ENCODE measurements around the gene ABCA8.
"Not testable (repeated sequence)": the region's sequence is repeated elsewhere in the genome, so short reads cannot be mapped to it uniquely, and the experiment has no call there.

Gene ABCA8

DNA sequence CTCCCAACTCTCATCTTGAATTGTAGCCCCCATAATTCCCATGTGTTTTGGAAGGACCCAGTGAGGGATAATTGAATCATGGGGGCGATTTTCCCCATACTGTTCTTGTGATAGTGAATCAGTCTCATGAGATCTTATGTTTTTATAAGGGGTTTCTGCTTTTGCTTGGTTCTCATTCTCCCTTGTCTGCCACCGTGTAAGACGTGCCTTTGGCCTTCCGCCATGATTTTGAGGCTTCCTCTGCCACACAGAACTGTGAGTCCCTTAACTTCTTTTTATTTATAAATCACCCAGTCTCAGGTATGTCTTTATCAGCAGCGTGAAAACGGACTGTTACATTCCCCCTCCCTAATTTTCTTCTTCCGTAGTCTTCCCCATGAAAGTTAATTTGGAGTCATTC, 124.0 kb downstream of the ABCA8 start:
- no peak for DNase-seq (ENCODE audit: low read depth in 1 of 2, low spot score in 1 of 2)

GRCh38 chr17:68830313-68830712, 124.9 kb downstream of the ABCA8 start:
- DNase-seq (ENCODE audit: low read depth in 1 of 2, low spot score in 1 of 2): no peak

- DNase-seq (ENCODE audit: low read depth in 1 of 2, low spot score in 1 of 2): no peak
These were observed 126.0 kb downstream of the ABCA8 start for GRCh38 chr17:68829211-68829610.

DNA sequence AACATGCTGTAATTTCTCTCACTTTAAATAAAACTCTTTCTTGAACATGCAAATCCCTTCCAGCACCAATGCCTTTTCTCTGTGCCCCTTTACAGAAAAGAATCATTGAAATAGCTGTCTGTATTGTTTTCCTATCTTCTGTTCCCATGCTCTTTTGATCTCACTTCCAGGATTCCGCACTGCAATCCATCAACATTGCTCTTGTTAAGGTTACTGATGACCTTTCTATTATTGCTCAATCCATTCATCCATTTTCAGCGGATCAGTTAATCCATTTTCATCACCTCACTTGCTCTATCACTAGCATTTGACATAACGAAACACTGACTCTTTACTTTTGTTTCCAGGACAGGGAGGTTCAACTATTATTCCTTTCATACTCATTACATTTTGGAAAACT, 130.5 kb downstream of the ABCA8 start:
- DNase-seq (ENCODE audit: low read depth in 1 of 2, low spot score in 1 of 2): no peak

DNA sequence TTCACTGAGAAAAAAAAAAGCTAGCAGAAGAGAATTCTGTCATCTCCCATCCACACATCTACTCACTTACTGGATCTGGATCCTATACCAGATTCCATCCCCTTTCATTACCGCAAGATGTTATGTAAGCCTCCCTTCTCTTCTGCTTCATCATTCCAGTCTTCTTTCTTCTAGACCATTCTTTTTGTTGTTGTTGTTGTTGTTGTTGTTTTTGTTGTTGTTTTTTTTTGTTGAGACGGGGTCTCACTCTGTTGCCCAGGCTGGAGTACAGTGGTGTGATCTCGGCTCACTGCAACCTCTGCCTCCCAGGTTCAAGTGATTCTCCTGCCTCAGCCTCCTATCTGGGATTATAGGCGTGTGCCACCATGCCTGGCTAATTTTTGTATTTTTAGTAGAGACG, 131.0 kb downstream of the ABCA8 start:
- not testable (repeated sequence) for DNase-seq (ENCODE audit: low read depth in 1 of 2, low spot score in 1 of 2)

GRCh38 chr17:68822719-68823289, 132.4 kb downstream of the ABCA8 start:
- DNase-seq (ENCODE audit: low read depth in 1 of 2, low spot score in 1 of 2): no peak

DNA sequence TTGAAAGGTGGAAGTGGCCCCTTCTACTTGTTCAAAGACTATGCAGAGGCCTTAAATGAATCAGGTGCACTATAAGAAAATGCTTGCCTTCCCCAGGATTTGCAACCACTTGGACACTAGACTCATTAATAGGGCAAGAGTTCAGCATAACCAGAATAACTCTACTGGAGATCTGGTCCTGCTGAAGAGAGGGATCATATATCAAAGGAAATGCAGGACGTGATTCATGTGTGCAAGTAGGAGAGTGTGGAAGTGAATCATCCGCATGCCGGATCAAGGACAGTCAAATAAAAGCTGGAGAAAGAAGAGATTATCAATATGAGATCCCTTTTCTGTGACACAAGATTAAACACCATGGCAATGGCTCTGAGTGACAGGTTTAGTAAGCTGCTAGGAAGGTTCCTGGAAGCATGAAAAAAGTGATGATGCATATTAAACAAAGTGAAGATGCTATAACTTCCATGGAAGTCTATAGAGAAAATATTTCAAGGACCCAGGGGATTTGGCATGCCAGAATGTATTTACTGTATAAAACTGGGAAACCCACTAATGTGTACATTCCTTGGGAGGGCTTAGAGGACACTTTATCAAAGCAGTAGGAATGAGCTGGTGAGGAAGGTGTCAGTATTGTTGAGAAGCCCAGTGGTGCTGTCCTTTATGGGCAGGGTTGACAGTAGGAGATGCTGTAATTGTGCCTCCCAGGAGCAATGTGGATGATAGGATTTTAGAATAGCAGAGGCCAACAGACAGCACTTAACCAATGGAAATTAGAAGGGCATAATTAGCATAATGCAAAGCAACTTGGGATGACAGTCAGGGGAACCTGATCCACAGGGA, 133.1 kb downstream of the ABCA8 start:
- no peak for DNase-seq (ENCODE audit: low read depth in 1 of 2, low spot score in 1 of 2)

DNA sequence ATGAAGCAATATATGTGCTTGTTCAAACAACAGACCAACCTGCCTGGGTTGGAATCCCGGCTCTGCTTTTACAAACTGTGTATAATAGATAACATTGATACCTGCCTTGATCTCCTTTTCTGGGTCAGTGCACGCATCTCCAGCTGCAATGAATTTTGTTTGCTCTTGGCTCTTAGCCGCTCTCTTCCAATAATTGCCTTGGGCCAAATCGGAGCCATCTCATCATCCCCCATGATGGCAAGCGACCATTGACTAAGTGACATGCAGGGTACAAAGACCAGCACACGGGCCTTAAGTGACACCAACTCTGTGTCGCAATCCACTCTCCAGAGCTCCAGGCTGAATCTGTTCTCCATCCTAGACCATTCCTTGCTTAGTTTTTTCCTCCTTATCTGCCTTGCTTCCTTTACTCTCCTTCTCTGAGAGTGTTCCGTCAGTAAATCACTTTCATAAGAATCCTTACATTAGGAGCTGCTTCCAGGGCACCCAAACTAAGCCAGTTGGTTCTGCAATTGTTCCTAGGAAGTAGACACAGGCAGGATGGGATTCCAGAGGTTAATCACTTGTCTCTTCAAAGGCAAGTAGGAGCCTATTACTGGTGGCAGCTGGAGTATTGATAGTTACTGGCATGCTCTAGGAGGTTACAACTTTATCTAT, 134.2 kb downstream of the ABCA8 start:
- no peak for DNase-seq (ENCODE audit: low read depth in 1 of 2, low spot score in 1 of 2)

DNA sequence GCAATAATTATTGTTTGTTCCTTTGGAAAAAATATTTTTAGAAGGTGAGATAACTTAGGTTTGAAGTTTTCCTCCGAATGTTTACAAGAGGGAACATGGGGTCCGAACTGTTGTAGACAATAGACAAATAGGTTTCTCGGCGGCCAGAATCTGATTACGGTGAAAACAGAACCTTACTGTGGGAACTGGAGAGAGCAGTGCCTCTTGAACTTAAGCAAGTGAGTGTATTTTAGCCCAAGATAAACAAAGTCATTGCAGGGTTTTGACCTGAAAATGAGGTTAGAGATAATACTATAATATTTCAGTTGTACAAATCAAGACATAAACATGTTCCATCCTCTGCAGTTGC, 134.7 kb downstream of the ABCA8 start:
- no peak for DNase-seq (ENCODE audit: low read depth in 1 of 2, low spot score in 1 of 2)

DNA sequence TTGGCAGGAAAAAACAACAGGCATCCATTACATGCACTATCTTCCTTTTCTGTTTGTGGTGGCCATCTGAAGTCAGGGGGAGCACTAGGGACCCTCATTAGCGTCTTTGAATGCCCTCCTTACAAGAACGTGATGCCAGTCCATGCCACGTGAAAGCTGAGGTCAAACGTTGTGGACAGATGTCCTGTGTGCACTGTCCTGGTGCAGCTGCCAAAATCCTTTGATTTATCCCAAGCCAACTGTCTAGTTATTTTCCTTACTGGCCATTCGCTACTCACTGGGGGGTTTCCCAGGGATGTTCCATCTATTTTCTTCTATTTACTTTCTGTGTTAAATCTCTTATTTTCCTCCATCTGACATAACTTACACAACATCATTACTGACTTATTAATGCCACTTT, 135.7 kb downstream of the ABCA8 start:
- no peak for DNase-seq (ENCODE audit: low read depth in 1 of 2, low spot score in 1 of 2)

Data from activated T-helper 1 cell treated with anti-CD3 and anti-CD28 coated beads, Interleukin-2, amount 50 U/mL, for 16 hours (primary cell).